Stomach (tissue), 4 donors: ENCODE data around the gene PRKN.

Experiments
- EP300 ChIP-seq: sonication (generic); formaldehyde crosslinking; IDR thresholded peaks from one replicate; pipeline ENCODE4 v1.6.1; 2017; ENCODE audit warnings: antibody characterized with exemption
- POLR2A ChIP-seq, 4 donors: fragments of 450-650 bp; IDR thresholded peaks; one replicate each; pipeline ENCODE4 v1.6.1; 2016; ENCODE audit warnings: antibody characterized with exemption in 4 of 4, control low read depth in 2 of 4, mild to moderate bottlenecking in 1 of 4, moderate library complexity in 1 of 4
- TF ChIP-seq, protein P1 (sequence below), 7 experiments: fragments of 450-650 bp in 4 of 7; fragments of 200-600 bp in 3 of 7; sonication (generic) in 3 of 7; IDR thresholded peaks; one replicate each; pipeline ENCODE4 v1.5.1; 2016 to 2019; ENCODE audit warnings: antibody characterized with exemption in 7 of 7, control low read depth in 2 of 7, mild to moderate bottlenecking in 1 of 7

DNA sequence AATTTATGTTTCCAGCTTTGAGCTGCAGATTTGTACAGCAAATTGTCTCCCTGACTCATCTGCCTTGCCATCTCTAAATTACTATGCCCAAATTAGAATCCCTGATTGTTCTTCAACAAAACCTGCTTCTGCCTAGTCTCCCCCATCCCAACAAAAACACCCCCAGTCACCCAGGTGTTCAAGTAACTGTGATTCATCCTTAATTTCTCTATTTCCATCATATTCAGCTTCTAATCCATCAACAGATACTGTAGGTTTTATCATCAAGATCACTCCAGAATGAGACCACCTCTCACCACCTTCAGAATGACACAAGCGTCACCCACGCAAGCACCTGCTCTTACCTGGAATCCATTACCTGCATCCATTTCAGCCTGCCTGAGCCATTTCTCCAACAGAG lies 498.5 kb downstream of the PRKN start:
- TF ChIP-seq POLR2A (IDR thresholded peaks at IDR 0.05) (no peak), EP300 (no peak)
- TF ChIP-seq, protein P1, sequence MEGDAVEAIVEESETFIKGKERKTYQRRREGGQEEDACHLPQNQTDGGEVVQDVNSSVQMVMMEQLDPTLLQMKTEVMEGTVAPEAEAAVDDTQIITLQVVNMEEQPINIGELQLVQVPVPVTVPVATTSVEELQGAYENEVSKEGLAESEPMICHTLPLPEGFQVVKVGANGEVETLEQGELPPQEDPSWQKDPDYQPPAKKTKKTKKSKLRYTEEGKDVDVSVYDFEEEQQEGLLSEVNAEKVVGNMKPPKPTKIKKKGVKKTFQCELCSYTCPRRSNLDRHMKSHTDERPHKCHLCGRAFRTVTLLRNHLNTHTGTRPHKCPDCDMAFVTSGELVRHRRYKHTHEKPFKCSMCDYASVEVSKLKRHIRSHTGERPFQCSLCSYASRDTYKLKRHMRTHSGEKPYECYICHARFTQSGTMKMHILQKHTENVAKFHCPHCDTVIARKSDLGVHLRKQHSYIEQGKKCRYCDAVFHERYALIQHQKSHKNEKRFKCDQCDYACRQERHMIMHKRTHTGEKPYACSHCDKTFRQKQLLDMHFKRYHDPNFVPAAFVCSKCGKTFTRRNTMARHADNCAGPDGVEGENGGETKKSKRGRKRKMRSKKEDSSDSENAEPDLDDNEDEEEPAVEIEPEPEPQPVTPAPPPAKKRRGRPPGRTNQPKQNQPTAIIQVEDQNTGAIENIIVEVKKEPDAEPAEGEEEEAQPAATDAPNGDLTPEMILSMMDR (IDR thresholded peaks at IDR 0.05), result no peak
